K562 (cell line): ENCODE results near the gene ILF3. TPM values are rescaled to one million over a fixed set of nuclear protein-coding genes. Genes with fewer than 3 reads are reported as not detected.
A peak's percentile ranks its signal among the peaks of the same experiment; 100 is the strongest.

Experiments
- CEBPB ChIP-seq: fragments of 450-650 bp; IDR thresholded peaks from 2 replicates; pipeline ENCODE4 v1.6.1; 2016; ENCODE audit warnings: missing genetic modification characterization, missing compliant biosample characterization
- FUS ChIP-seq: fragments of 200-400 bp; formaldehyde crosslinking; optimal IDR thresholded peaks from 2 replicates; pipeline ENCODE3; 2017; ENCODE audit warnings: low read depth, low read length
- MTF1 ChIP-seq: fragments of 250-450 bp; sonication (Bioruptor Pico); IDR thresholded peaks from 2 replicates; pipeline ENCODE4 v1.9.0; 2021; ENCODE audit warnings: moderate library complexity, mild to moderate bottlenecking, inconsistent platforms, borderline replicate concordance
- NRF1 ChIP-seq, 2 experiments: fragments of 450-650 bp; IDR thresholded peaks in 1 of 2; conservative IDR thresholded peaks in 1 of 2; 2 replicates each; pipeline ENCODE4 v1.6.1; 2014; ENCODE audit warnings: mild to moderate bottlenecking in 2 of 2
- SRSF7 ChIP-seq: fragments of 200-400 bp; formaldehyde crosslinking; optimal IDR thresholded peaks from 2 replicates; pipeline ENCODE3; 2017; ENCODE audit warnings: mild to moderate bottlenecking, low read depth, low read length
- TEAD2 ChIP-seq: fragments of 450-650 bp; IDR thresholded peaks from 2 replicates; pipeline ENCODE4 v1.6.1; 2016; ENCODE audit warnings: missing genetic modification characterization, control low read depth, missing compliant biosample characterization
- polyA plus RNA-seq, 8 experiments: library from polyadenylated mRNA; depleted of rRNA in 4 of 8; stranded (reverse) in 5 of 8; unstranded in 3 of 8; fragments of >200 nt; fragmentation: Nextera tagmentation in 2 of 8; fragmentation: Illumina TruSeq in 1 of 8; extraction: Ambion mirVana in 2 of 8; extraction: Trizol in 1 of 8; gene quantifications; 2 replicates each; pipeline versions ENCODE4 v1.2.1 to v1.2.3, GENCODE V29; 2011 to 2014; ENCODE audit warnings: inconsistent platforms in 1 of 8, missing spikeins in 1 of 8
- total RNA-seq, 7 experiments: library from RNA; depleted of rRNA in 6 of 7; stranded (reverse); fragments of >200 nt in 6 of 7; fragmentation: Illumina TruSeq in 2 of 7; extraction: Trizol in 2 of 7; gene quantifications; 2 replicates each; pipeline versions ENCODE4 v1.2.1 to v1.2.3, GENCODE V29; 2011 to 2021; ENCODE audit warnings: low replicate concordance in 1 of 7
- TF ChIP-seq, protein P1 (sequence below): IDR thresholded peaks from 3 replicates; pipeline ENCODE4 v1.6.1; 2011; ENCODE audit warnings: borderline replicate concordance, mild to moderate bottlenecking, moderate library complexity; ENCODE audit not compliant: insufficient read length; ENCODE audit errors: extremely low read depth
- TF ChIP-seq, protein P2 (sequence below), 2 experiments: fragments of 450-650 bp; IDR thresholded peaks; 2 replicates each; pipeline ENCODE4 v1.6.1; 2016; ENCODE audit warnings: mild to moderate bottlenecking in 2 of 2, borderline replicate concordance in 1 of 2, low read depth in 1 of 2, moderate library complexity in 1 of 2
- TF ChIP-seq, protein P3 (sequence below): fragments of 450-650 bp; IDR thresholded peaks from 2 replicates; pipeline ENCODE4 v1.6.1; 2016; ENCODE audit warnings: borderline replicate concordance

ILF3 gene
- total and polyA plus RNA-seq, 9 of the 15 experiments (the other 6 are each of a cell fraction or from before 2014, with no cell fraction given), result 26.0 to 453 (median 175) TPM

- TF ChIP-seq, protein P1, sequence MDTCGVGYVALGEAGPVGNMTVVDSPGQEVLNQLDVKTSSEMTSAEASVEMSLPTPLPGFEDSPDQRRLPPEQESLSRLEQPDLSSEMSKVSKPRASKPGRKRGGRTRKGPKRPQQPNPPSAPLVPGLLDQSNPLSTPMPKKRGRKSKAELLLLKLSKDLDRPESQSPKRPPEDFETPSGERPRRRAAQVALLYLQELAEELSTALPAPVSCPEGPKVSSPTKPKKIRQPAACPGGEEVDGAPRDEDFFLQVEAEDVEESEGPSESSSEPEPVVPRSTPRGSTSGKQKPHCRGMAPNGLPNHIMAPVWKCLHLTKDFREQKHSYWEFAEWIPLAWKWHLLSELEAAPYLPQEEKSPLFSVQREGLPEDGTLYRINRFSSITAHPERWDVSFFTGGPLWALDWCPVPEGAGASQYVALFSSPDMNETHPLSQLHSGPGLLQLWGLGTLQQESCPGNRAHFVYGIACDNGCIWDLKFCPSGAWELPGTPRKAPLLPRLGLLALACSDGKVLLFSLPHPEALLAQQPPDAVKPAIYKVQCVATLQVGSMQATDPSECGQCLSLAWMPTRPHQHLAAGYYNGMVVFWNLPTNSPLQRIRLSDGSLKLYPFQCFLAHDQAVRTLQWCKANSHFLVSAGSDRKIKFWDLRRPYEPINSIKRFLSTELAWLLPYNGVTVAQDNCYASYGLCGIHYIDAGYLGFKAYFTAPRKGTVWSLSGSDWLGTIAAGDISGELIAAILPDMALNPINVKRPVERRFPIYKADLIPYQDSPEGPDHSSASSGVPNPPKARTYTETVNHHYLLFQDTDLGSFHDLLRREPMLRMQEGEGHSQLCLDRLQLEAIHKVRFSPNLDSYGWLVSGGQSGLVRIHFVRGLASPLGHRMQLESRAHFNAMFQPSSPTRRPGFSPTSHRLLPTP, result no peak
- TF ChIP-seq CEBPB (tag) (peak; percentile 71), FUS (no peak), NRF1 (conservative IDR thresholded peaks at IDR 0.05 in 1 of 2, IDR thresholded peaks at IDR 0.05 in 1 of 2) (peak; percentile 95 to 96), MTF1 (no peak; the same call in 1 of the 2 replicates), TEAD2 (tag) (no peak), SRSF7 (no peak)
- TF ChIP-seq, protein P2, sequence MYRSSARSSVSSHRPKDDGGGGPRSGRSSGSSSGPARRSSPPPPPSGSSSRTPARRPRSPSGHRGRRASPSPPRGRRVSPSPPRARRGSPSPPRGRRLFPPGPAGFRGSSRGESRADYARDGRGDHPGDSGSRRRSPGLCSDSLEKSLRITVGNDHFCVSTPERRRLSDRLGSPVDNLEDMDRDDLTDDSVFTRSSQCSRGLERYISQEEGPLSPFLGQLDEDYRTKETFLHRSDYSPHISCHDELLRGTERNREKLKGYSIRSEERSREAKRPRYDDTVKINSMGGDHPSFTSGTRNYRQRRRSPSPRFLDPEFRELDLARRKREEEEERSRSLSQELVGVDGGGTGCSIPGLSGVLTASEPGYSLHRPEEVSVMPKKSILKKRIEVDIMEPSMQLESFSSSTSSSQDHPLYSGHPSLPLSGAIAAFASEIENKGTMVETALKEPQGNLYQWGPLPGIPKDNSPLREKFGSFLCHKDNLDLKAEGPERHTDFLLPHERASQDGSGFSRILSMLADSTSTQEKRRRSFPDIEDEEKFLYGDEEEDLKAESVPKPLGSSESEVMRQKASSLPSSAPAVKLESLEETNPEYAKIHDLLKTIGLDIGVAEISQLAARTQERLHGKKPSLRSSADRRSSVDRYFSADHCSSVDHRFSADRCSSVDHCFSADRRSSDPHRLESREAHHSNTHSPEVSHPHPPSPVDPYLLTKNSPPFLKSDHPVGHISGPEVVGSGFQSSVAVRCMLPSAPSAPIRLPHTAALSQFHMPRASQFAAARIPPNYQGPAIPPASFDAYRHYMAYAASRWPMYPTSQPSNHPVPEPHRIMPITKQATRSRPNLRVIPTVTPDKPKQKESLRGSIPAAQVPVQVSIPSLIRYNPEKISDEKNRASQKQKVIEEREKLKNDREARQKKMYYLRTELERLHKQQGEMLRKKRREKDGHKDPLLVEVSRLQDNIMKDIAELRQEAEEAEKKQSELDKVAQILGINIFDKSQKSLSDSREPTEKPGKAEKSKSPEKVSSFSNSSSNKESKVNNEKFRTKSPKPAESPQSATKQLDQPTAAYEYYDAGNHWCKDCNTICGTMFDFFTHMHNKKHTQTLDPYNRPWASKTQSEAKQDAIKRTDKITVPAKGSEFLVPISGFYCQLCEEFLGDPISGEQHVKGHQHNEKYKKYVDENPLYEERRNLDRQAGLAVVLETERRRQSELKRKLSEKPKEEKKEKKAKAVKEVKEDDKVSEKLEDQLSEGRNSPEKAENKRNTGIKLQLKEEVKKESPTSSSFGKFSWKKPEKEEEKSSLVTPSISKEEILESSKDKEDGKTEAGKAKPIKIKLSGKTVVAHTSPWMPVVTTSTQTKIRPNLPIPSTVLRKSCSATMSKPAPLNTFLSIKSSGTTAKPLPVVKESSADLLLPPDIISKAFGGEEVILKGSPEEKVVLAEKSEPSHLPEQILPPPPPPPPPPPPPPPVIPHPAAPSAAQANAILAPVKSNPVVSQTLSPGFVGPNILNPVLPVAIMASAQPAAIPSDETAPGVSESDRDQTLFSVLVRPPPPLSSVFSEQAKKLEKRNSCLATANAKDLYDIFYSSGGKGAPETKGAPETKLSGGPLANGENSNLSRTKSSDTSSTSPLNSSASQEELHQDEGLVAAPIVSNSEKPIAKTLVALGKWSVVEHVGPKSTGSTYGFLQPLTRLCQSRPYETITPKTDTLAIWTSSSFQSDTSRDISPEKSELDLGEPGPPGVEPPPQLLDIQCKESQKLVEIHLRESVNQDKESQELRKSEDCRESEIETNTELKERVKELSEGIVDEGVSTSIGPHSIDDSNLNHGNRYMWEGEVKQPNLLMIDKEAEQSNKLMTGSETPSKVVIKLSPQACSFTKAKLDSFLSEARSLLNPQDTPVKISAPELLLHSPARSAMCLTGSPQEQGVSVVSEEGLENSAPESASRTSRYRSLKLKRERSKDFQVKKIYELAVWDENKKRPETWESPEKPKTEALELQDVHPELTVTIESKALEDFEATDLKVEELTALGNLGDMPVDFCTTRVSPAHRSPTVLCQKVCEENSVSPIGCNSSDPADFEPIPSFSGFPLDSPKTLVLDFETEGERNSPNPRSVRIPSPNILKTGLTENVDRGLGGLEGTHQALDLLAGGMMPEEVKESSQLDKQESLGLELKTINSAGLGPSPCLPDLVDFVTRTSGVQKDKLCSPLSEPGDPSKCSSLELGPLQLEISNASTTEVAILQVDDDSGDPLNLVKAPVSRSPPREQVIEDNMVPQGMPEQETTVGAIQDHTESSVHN (IDR thresholded peaks at IDR 0.05; ENCODE audit: borderline replicate concordance in 1 of 2, low read depth in 1 of 2), result peak in 1 of 2 experiments; percentile 84; a peak in 2 of 4 replicates
- TF ChIP-seq, protein P3, sequence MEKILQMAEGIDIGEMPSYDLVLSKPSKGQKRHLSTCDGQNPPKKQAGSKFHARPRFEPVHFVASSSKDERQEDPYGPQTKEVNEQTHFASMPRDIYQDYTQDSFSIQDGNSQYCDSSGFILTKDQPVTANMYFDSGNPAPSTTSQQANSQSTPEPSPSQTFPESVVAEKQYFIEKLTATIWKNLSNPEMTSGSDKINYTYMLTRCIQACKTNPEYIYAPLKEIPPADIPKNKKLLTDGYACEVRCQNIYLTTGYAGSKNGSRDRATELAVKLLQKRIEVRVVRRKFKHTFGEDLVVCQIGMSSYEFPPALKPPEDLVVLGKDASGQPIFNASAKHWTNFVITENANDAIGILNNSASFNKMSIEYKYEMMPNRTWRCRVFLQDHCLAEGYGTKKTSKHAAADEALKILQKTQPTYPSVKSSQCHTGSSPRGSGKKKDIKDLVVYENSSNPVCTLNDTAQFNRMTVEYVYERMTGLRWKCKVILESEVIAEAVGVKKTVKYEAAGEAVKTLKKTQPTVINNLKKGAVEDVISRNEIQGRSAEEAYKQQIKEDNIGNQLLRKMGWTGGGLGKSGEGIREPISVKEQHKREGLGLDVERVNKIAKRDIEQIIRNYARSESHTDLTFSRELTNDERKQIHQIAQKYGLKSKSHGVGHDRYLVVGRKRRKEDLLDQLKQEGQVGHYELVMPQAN, result peak; percentile 81
Measured at GRCh38 chr19:10653732-10654609, at the start of gene ILF3 (continued).
